NB4 (cell line): ENCODE measurements around the gene OR52L1.

Experiments used
- MYC ChIP-seq: IDR thresholded peaks from 2 replicates; pipeline ENCODE4 v1.6.1; 2011; ENCODE audit warnings: low read depth, low read length
- TF ChIP-seq, protein P1 (sequence below): IDR thresholded peaks from one replicate; pipeline ENCODE4 v1.5.1; 2012; ENCODE audit warnings: low read depth, low read length
- TF ChIP-seq, protein P2 (sequence below): IDR thresholded peaks from 2 replicates; pipeline ENCODE4 v1.6.1; 2011; ENCODE audit warnings: low read depth, low read length

DNA sequence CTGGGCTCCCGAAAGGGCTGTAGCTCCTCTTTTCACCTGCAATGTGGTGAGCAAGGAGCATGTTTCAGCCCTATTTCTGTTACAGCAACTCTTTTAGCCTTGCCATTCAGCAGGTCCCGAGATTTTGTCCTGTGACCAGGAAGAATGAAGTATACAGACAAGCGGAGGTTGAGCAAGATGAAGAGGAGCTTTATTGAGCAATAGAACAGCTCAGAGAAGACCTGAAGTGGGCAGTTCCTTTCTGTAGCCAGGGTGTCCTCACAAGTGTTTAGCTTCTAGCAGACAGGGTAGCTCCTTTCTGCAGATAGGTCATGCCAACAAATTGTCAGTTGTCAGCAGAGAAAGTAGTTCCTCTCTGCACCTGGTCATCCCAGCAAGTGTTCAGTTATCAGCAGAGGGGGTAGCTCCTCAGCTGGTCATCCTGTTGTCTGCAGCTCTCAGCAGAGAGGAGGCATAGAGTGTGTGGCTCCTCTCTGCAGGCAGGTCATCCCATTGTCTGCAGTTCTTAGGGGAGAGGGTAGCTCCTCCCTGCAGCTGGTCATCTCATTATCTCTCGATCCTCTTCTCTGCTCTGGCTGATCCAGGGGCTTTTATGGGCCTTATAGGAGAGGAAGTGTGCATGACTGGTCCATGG lies 25.4 kb upstream of the OR52L1 start:
- TF ChIP-seq, protein P1, sequence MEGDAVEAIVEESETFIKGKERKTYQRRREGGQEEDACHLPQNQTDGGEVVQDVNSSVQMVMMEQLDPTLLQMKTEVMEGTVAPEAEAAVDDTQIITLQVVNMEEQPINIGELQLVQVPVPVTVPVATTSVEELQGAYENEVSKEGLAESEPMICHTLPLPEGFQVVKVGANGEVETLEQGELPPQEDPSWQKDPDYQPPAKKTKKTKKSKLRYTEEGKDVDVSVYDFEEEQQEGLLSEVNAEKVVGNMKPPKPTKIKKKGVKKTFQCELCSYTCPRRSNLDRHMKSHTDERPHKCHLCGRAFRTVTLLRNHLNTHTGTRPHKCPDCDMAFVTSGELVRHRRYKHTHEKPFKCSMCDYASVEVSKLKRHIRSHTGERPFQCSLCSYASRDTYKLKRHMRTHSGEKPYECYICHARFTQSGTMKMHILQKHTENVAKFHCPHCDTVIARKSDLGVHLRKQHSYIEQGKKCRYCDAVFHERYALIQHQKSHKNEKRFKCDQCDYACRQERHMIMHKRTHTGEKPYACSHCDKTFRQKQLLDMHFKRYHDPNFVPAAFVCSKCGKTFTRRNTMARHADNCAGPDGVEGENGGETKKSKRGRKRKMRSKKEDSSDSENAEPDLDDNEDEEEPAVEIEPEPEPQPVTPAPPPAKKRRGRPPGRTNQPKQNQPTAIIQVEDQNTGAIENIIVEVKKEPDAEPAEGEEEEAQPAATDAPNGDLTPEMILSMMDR = no peak
- TF ChIP-seq MYC = no peak
- TF ChIP-seq, protein P2, sequence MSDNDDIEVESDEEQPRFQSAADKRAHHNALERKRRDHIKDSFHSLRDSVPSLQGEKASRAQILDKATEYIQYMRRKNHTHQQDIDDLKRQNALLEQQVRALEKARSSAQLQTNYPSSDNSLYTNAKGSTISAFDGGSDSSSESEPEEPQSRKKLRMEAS = no peak
